ENCODE data around the gene LRFN3. TPM values are rescaled to one million over a fixed set of nuclear protein-coding genes. Genes with fewer than 3 reads are reported as not detected.
A peak's percentile ranks its signal among the peaks of the same experiment; 100 is the strongest.

LRFN3 gene
- total and polyA plus RNA-seq, 3 donors from 2014 or later, result 12.7 to 31.7 (median 27.6) TPM

DNA sequence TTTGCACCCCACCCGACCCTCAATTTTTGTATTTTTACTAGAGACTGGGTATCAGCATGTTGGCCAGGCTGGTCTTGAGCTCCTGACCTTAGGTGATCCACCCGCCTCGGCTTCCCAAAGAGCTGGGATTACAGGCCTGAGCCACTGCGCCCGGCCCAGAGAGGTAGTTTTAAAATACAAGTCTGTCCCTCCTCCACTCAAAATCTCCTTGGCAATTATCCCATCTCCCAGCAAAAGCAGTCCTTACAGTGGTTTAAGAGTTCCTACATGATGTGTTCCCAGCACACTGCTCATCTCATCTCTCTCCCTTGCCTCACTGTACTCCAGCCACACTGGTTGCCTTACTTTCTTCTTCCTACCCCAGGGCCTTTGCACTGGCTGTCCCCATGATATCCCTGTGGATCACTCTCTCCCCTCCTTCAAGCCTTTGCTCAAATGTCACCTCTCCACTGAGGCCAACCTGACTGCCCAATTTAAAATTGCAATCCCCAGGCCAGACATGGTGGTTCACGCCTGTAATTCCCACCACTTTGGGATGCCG is 24.3 kb downstream of the LRFN3 start:
- WGBS, 2 donors, result 78 to 79% methylated on average over 7 of the region's 7 CpGs
- Histone ChIP-seq H3K4me3 (no peak overlapping the region), H3K36me3 (ENCODE audit: low read depth, missing control alignments) (no peaks in the 10 kb centered on the region), H3K27ac (no peak overlapping the region), H3K9me3 (no peaks in the 10 kb centered on the region), H3K4me1 (peaks cover 5% of the 10 kb centered on the region), H3K27me3 (no peaks in the 10 kb centered on the region)
- DNase-seq, result no peak
- intact Hi-C loops (cut with DNase I; ENCODE audit: low total_unique reads), result no loop called here
- TF ChIP-seq, protein P1, sequence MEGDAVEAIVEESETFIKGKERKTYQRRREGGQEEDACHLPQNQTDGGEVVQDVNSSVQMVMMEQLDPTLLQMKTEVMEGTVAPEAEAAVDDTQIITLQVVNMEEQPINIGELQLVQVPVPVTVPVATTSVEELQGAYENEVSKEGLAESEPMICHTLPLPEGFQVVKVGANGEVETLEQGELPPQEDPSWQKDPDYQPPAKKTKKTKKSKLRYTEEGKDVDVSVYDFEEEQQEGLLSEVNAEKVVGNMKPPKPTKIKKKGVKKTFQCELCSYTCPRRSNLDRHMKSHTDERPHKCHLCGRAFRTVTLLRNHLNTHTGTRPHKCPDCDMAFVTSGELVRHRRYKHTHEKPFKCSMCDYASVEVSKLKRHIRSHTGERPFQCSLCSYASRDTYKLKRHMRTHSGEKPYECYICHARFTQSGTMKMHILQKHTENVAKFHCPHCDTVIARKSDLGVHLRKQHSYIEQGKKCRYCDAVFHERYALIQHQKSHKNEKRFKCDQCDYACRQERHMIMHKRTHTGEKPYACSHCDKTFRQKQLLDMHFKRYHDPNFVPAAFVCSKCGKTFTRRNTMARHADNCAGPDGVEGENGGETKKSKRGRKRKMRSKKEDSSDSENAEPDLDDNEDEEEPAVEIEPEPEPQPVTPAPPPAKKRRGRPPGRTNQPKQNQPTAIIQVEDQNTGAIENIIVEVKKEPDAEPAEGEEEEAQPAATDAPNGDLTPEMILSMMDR (IDR thresholded peaks at IDR 0.05), result no peak
- no peak for TF ChIP-seq POLR2A (IDR thresholded peaks at IDR 0.05)

DNA sequence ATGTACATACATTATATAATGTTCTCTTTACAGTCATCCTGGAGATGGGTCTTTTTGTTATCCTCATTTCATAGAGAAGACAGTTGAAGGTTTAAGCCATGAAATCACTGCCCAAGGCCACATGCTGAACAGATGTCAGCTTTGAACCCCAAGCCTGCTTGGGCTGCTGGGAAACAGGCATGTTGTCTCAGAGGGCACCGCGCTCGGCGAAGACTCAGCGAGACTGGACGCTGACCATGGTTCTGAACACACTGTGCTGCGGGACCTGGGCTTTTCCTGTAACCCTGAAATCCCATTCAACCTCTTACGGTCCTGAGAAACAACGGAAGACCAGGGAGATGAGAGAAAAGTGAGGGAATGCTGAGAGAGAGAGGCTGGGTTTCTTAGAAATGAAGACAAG is 27.3 kb downstream of the LRFN3 start:
- no peaks in the 10 kb centered on the region for H3K27me3 ChIP-seq
- no peak overlapping the region for H3K4me3 ChIP-seq
- 4 to 5% methylated on average over 9 of the region's 9 CpGs for WGBS, 2 donors
- peaks cover 5% of the 10 kb centered on the region for H3K4me1 ChIP-seq
- peak; percentile 62 for DNase-seq
- no peak overlapping the region for H3K27ac ChIP-seq
- intact Hi-C loops (cut with DNase I; ENCODE audit: low total_unique reads), result no loop called here
- H3K9me3 ChIP-seq, result no peaks in the 10 kb centered on the region
- H3K36me3 ChIP-seq (ENCODE audit: low read depth, missing control alignments), result no peaks in the 10 kb centered on the region
- TF ChIP-seq, protein P1 (IDR thresholded peaks at IDR 0.05), result no peak
- no peak for TF ChIP-seq POLR2A (IDR thresholded peaks at IDR 0.05)

DNA sequence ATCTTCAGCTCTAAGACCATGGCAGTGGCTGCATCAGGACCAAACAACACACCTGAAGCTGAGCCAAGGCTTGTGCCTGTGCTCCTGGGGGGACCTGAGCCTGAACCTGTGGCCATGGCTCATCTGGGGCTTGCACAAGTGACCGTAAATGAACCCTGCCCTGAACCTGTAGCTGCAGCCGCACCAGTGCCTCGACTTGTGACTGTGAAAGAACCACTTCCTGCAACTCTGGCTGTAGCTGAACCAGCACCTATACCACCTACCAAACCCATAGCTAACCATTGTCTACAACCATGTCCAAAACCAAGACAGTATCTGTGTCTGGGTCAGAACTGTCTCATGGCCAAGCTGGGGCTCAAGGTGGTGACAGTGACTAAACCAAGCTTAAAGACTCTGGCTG is 30.6 kb downstream of the LRFN3 start:
- H3K27ac ChIP-seq, result no peak overlapping the region
- 85% methylated on average over 3 of the region's 3 CpGs; no CpG with 5 or more reads in 1 of the 2 donors for WGBS, 2 donors
- intact Hi-C loops (cut with DNase I; ENCODE audit: low total_unique reads), result no loop called here
- H3K9me3 ChIP-seq, result no peaks in the 10 kb centered on the region
- H3K27me3 ChIP-seq, result no peaks in the 10 kb centered on the region
- no peak for TF ChIP-seq POLR2A (IDR thresholded peaks at IDR 0.05)
- TF ChIP-seq, protein P1 (IDR thresholded peaks at IDR 0.05), result no peak
- DNase-seq, result no peak
- H3K36me3 ChIP-seq (ENCODE audit: low read depth, missing control alignments), result no peaks in the 10 kb centered on the region
- H3K4me3 ChIP-seq, result no peak overlapping the region
- no peaks in the 10 kb centered on the region for H3K4me1 ChIP-seq

DNA sequence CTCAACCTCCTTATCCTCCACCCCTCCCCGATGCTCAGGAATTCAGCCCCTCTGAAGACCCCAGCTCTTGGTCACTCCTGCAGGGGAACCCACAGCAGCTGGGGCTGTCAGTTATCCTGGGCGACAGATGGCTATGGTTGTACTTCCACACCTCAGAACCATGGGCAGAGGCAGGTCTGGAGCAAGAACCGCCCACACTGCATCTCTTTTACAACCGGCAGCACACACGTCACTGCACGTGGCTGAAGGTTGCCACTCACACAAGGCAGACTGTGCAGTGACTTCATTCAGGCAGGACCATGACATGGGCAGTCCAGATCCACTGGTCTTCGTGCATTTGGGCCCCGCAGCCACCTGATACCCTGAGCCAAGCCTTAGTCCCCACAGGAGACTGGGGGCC is 37.3 kb downstream of the LRFN3 start:
- no peaks in the 10 kb centered on the region for H3K27me3 ChIP-seq
- no peaks in the 10 kb centered on the region for H3K36me3 ChIP-seq (ENCODE audit: low read depth, missing control alignments)
- no peak overlapping the region for H3K4me3 ChIP-seq
- 37 to 56% methylated on average over 6 to 8 of the region's 8 CpGs for whole genome bisulfite sequencing, 2 donors
- H3K27ac ChIP-seq, result no peak overlapping the region
- no peak for DNase-seq
- no peaks in the 10 kb centered on the region for H3K9me3 ChIP-seq
- H3K4me1 ChIP-seq, result no peaks in the 10 kb centered on the region
- intact Hi-C loops (cut with DNase I; ENCODE audit: low total_unique reads), result no loop called here
- no peak for TF ChIP-seq POLR2A (IDR thresholded peaks at IDR 0.05)
- TF ChIP-seq, protein P1 (IDR thresholded peaks at IDR 0.05), result no peak

DNA sequence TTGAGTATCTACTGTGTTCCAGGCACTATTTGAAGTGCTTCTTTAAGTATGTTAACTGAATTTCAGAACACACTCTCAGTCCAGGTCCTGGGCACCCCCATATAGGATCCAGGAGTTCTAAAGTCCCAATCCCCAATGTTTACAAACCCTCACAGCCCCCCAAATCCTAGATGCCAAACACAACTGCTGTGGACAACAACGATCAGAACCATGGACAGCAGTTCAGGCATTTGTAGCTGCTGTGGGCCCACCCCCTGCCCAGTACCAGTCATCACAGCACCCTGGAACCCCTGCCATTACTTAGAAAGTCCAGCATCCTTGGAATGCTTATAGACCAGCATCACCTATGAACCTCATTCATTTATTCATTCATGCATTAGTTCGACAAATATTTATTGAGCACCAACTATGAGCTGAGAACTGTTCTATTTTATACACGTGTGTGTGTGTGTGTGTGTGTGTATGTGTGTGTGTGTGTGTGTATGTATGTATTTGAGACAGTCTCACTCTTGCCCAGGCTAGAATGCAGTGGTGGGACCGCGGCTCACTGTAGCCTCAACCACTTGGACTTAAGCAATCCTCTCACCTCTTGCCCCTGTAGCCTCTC is 39.5 kb downstream of the LRFN3 start:
- no peak overlapping the region for H3K4me3 ChIP-seq
- H3K4me1 ChIP-seq, result no peaks in the 10 kb centered on the region
- H3K27me3 ChIP-seq, result no peaks in the 10 kb centered on the region
- H3K36me3 ChIP-seq (ENCODE audit: low read depth, missing control alignments), result no peaks in the 10 kb centered on the region
- H3K9me3 ChIP-seq, result no peaks in the 10 kb centered on the region
- H3K27ac ChIP-seq, result no peak overlapping the region
- no peak for TF ChIP-seq POLR2A (IDR thresholded peaks at IDR 0.05)
- TF ChIP-seq, protein P1 (IDR thresholded peaks at IDR 0.05), result no peak
- intact Hi-C loops (cut with DNase I; ENCODE audit: low total_unique reads), result no loop called here
- DNase-seq, result no peak
- WGBS, 2 donors, result 36 to 52% methylated on average over 5 of the region's 5 CpGs

Data from testis (tissue), 3 donors.